HepG2 (cell line): Measurements from ENCODE around the gene ENDOD1. TPM values are rescaled to one million over a fixed set of nuclear protein-coding genes. Genes with fewer than 3 reads are reported as not detected.

Experiments used
- ATAC-seq: fragments of 200-7000 bp; cut with Tn5 transposase; 3 replicates; pipeline ENCODE4 v1.9.1; 2020; ENCODE audit warnings: mild to moderate bottlenecking, moderate library complexity
- BruUV-seq: library from RNA; stranded (reverse); fragments of 400-500 nt; replicated peaks from 2 replicates; lab custom pipeline; 2021; lab: Mats Ljungman, UMichigan
- CTCF ChIA-PET: fragments of 300-600 bp; formaldehyde crosslinking; extraction: SDS; loops from one replicate; lab custom pipeline; 2021; ENCODE audit warnings: low total read pairs, inconsistent platforms, low intra/inter-chr PET ratio; lab: Yijun Ruan, JAX
- POLR2A ChIA-PET: fragments of 350-600 bp; sonication (Branson Sonifier 250); formaldehyde crosslinking; loops from one replicate; lab custom pipeline; 2020; ENCODE audit warnings: antibody characterized with exemption, inconsistent platforms; lab: Yijun Ruan, JAX
- DNase-seq: peaks from one replicate; pipeline ENCODE4 v3.0.0-alpha.2; 2015; ENCODE audit warnings: low spot score
- FAIRE-seq: peaks from 3 replicates; lab custom pipeline; 2011; peaks lifted over from hg19 to GRCh38; lab: Jason Lieb, UNC
- H2AFZ ChIP-seq: one replicate; pipeline ENCODE4 v1.6.1; 2011; ENCODE audit warnings: low read length, inconsistent platforms
- H3K27ac ChIP-seq: fragments of 300-600 bp; 3 replicates; pipeline ENCODE4 v1.8.0; 2011; ENCODE audit warnings: mixed run types, mild to moderate bottlenecking, mixed read lengths, low read length, inconsistent platforms; ENCODE audit not compliant: insufficient read depth; ENCODE audit errors: extremely low read length
- H3K27me3 ChIP-seq, 2 experiments: fragments of 200-600 bp in 1 of 2; 2 replicates in 1 of 2; 3 replicates in 1 of 2; pipeline versions ENCODE4 v1.6.0 to v1.8.0; 2011; ENCODE audit warnings: low read length in 2 of 2, mild to moderate bottlenecking in 2 of 2, moderate library complexity in 2 of 2, inconsistent platforms in 1 of 2; ENCODE audit not compliant: insufficient read depth in 2 of 2, control insufficient read depth in 1 of 2
- H3K36me3 ChIP-seq, 2 experiments: fragments of 200-600 bp in 1 of 2; replicated peaks in 1 of 2; 2 replicates in 1 of 2; 3 replicates in 1 of 2; pipeline versions ENCODE4 v1.5.1 to v1.8.0; 2011; ENCODE audit warnings: low read length in 2 of 2, inconsistent platforms in 1 of 2; ENCODE audit not compliant: insufficient read depth in 2 of 2, control insufficient read depth in 1 of 2
- H3K4me1 ChIP-seq: 2 replicates; pipeline ENCODE4 v1.5.1; 2012; ENCODE audit warnings: low read length, inconsistent platforms; ENCODE audit not compliant: insufficient read depth
- H3K4me2 ChIP-seq: 2 replicates; pipeline ENCODE4 v1.6.0; 2011; ENCODE audit warnings: low read depth, low read length, inconsistent platforms
- H3K4me3 ChIP-seq, 3 experiments: fragments of 200-600 bp in 1 of 3; sonication (generic), shearing (Covaris generic) in 1 of 3; replicated peaks in 1 of 3; 2 replicates each; pipeline ENCODE4 v1.5.1; 2011 to 2016; ENCODE audit warnings: low read length in 3 of 3, inconsistent platforms in 2 of 3, low read depth in 2 of 3, mild to moderate bottlenecking in 2 of 3, control low read depth in 1 of 3, mixed read lengths in 1 of 3; ENCODE audit not compliant: insufficient read depth in 1 of 3
- H3K79me2 ChIP-seq: one replicate; pipeline ENCODE4 v1.6.1; 2011; ENCODE audit warnings: low read length, inconsistent platforms; ENCODE audit not compliant: insufficient read depth
- H3K9ac ChIP-seq: 2 replicates; pipeline ENCODE4 v1.6.0; 2011; ENCODE audit warnings: mild to moderate bottlenecking, low read depth, low read length, inconsistent platforms; ENCODE audit not compliant: insufficient read depth
- H3K9me3 ChIP-seq: 2 replicates; pipeline ENCODE4 v1.5.1; 2012; ENCODE audit warnings: mild to moderate bottlenecking, low read length
- H4K20me1 ChIP-seq: 2 replicates; pipeline ENCODE4 v1.6.0; 2011; ENCODE audit warnings: inconsistent platforms, mild to moderate bottlenecking, low read length, moderate library complexity; ENCODE audit not compliant: insufficient read depth
- BORCS8-MEF2B ChIP-seq: sonication (generic); formaldehyde crosslinking; IDR thresholded peaks from 2 replicates; pipeline ENCODE4 v1.8.0; 2022; ENCODE audit warnings: mild to moderate bottlenecking, missing genetic modification reagents
- HNF4A ChIP-seq: sonication (generic); formaldehyde crosslinking; IDR thresholded peaks from 2 replicates; pipeline ENCODE4 v1.4.0; 2020; ENCODE audit warnings: missing genetic modification reagents
- HNF4G ChIP-seq, 2 experiments: sonication (generic) in 1 of 2; formaldehyde crosslinking in 1 of 2; IDR thresholded peaks; 2 replicates each; pipeline versions ENCODE4 v1.4.0 to v1.6.1; 2011 to 2020; ENCODE audit warnings: borderline replicate concordance in 2 of 2, low read depth in 2 of 2, mild to moderate bottlenecking in 2 of 2, low read length in 1 of 2, missing genetic modification reagents in 1 of 2, moderate library complexity in 1 of 2
- SRSF1 ChIP-seq: fragments of 200-400 bp; formaldehyde crosslinking; optimal IDR thresholded peaks from 2 replicates; pipeline ENCODE3; 2017; ENCODE audit warnings: mild to moderate bottlenecking, low read depth, low read length, moderate library complexity
- SRSF9 ChIP-seq: fragments of 200-400 bp; formaldehyde crosslinking; IDR thresholded peaks from 2 replicates; pipeline ENCODE4 v1.6.1; 2018; ENCODE audit warnings: borderline replicate concordance, mild to moderate bottlenecking, low read depth, low read length; ENCODE audit not compliant: insufficient read depth, poor library complexity, severe bottlenecking
- ZBTB2 ChIP-seq: sonication (generic); formaldehyde crosslinking; IDR thresholded peaks from 2 replicates; pipeline ENCODE4 v1.8.0; 2022; ENCODE audit warnings: low read depth, missing genetic modification reagents
- ZNF121 ChIP-seq: sonication (generic); formaldehyde crosslinking; IDR thresholded peaks from 2 replicates; pipeline ENCODE4 v1.5.0; 2020; ENCODE audit warnings: mild to moderate bottlenecking, missing genetic modification reagents
- ZNF644 ChIP-seq: IDR thresholded peaks from 2 replicates; pipeline ENCODE4 v1.6.1; 2016; ENCODE audit warnings: low read depth
- ZNF652 ChIP-seq: IDR thresholded peaks from 2 replicates; pipeline ENCODE4 v1.6.1; 2016; ENCODE audit warnings: low read depth, borderline replicate concordance
- ZNF841 ChIP-seq: sonication (generic); formaldehyde crosslinking; IDR thresholded peaks from 2 replicates; pipeline ENCODE4 v1.8.1; 2023; ENCODE audit warnings: missing genetic modification reagents, borderline replicate concordance
- WGBS: methylation state at CpG from one replicate; pipeline ENCODE4 v1.1.6; 2017; ENCODE audit warnings: low lambda C conversion rate; 5-methylcytosine and 5-hydroxymethylcytosine counted together
- in situ Hi-C: cut with HindIII; loops from 2 replicates; pipeline ENCODE4 v1.10.0; 2017; ENCODE audit warnings: low pct_unique_long_range_greater_than_20kb; ENCODE audit not compliant: extremely low pct_ligation_motif_present
- intact Hi-C: fragments of 100-400 bp; cut with micrococcal nuclease; formaldehyde crosslinking; loops from one replicate; pipeline ENCODE4 v1.10.0; 2022; ENCODE audit not compliant: unreplicated experiment
- polyA plus RNA-seq, 8 experiments: library from polyadenylated mRNA; depleted of rRNA in 3 of 8; stranded (reverse) in 7 of 8; unstranded in 1 of 8; fragments of >200 nt; fragmentation: Illumina TruSeq in 4 of 8; extraction: Trizol in 4 of 8; gene quantifications; 2 replicates each; pipeline versions ENCODE4 v1.2.1 to v1.2.3, GENCODE V29; 2011 to 2016; ENCODE audit warnings: low read depth in 4 of 8, missing spikeins in 1 of 8, mixed read lengths in 1 of 8; ENCODE audit not compliant: insufficient read depth in 1 of 8
- total RNA-seq, 5 experiments: library from RNA; depleted of rRNA; stranded (reverse); fragments of >200 nt; fragmentation: Illumina TruSeq; extraction: Trizol; gene quantifications; 2 replicates each; pipeline ENCODE4 v1.2.3, GENCODE V29; 2016; ENCODE audit warnings: low read depth in 1 of 5

The ENDOD1 gene
- total and polyA plus RNA-seq, 2 of the 13 experiments (the other 11 are each of a cell fraction or from before 2014, with no cell fraction given) = 2.0 to 6.8 TPM

GRCh38 chr11:95156916-95157541 is 67.4 kb downstream of the ENDOD1 start:
- WGBS = 51% methylated on average over 7 of the region's 7 CpGs

More at GRCh38 chr11:95156916-95157541, 67.4 kb downstream of the ENDOD1 start:
- no peak for DNase-seq
- H2AFZ ChIP-seq = no peak overlapping the region
- no peaks in the 10 kb centered on the region for H3K79me2 ChIP-seq
- H3K4me2 ChIP-seq = no peak overlapping the region
- FAIRE-seq = no peak
- no peak overlapping the region for H3K27ac ChIP-seq
- no TSS peak for BruUV-seq
- TF ChIP-seq ZNF652 (CRISPR knock-in tag) (no peak), ZNF841 (CRISPR knock-in tag) (no peak), HNF4G (IDR thresholded peaks at IDR 0.05; ENCODE audit: borderline replicate concordance, low read depth, low read length) (no peak), HNF4G (CRISPR knock-in tag; IDR thresholded peaks at IDR 0.05; ENCODE audit: borderline replicate concordance, low read depth) (no peak), HNF4A (CRISPR knock-in tag) (no peak), SRSF9 (no peak), BORCS8-MEF2B (CRISPR knock-in tag) (no peak), ZBTB2 (CRISPR knock-in tag) (no peak), SRSF1 (no peak), ZNF644 (CRISPR knock-in tag) (no peak), ZNF121 (CRISPR knock-in tag) (no peak)
- POLR2A ChIA-PET = no interaction called here
- no peak overlapping the region for H3K4me3 ChIP-seq
- in situ Hi-C loops = loop anchor here (10.0 kb wide), 1 partner anchor 208 kb away; no protein-coding TSS in a partner anchor
- intact Hi-C loops = no loop called here
- CTCF ChIA-PET = interaction anchor here (0.7 kb wide), 1 partner anchor 608 kb away, joined by 3 read pairs; no protein-coding TSS in a partner anchor
- H3K27me3 ChIP-seq = no peaks in the 10 kb centered on the region
- 0 out of 2 replicates have a peak, but pooled peaks cover 2% of the 10 kb centered on the region for H3K4me1 ChIP-seq
- H3K9me3 ChIP-seq = no peaks in the 10 kb centered on the region
- no peak for ATAC-seq
- H3K36me3 ChIP-seq = no peaks in the 10 kb centered on the region
- no peak overlapping the region for H3K9ac ChIP-seq
- H4K20me1 ChIP-seq = no peaks in the 10 kb centered on the region
